Measurements from ENCODE around the gene MAGEA9.
A peak's percentile ranks its signal among the peaks of the same experiment; 100 is the strongest.

Gene MAGEA9

DNA sequence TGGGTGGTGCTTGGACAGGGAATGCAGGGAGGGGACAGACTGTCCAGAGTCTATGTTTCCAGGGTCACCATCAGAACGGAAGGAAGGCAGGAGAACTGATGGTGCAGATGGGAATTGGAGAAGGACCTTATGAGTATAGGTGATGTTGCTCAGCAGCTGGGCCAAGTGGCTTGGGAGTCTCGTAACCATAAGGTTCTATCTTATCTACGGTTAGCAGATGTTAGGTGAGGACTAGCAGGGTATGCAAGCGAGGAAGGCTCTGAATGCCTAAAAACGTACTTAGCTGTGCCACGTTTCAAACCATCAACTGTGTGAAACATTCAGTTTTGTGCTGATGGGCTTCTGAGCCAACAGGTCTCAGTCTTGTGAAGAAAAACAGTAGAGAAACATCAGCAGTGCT, 22.4 kb downstream of the MAGEA9 start:
- H3K4me3 ChIP-seq (ENCODE audit: low read depth, low read length) = no peak overlapping the region
- TF ChIP-seq, protein P1, sequence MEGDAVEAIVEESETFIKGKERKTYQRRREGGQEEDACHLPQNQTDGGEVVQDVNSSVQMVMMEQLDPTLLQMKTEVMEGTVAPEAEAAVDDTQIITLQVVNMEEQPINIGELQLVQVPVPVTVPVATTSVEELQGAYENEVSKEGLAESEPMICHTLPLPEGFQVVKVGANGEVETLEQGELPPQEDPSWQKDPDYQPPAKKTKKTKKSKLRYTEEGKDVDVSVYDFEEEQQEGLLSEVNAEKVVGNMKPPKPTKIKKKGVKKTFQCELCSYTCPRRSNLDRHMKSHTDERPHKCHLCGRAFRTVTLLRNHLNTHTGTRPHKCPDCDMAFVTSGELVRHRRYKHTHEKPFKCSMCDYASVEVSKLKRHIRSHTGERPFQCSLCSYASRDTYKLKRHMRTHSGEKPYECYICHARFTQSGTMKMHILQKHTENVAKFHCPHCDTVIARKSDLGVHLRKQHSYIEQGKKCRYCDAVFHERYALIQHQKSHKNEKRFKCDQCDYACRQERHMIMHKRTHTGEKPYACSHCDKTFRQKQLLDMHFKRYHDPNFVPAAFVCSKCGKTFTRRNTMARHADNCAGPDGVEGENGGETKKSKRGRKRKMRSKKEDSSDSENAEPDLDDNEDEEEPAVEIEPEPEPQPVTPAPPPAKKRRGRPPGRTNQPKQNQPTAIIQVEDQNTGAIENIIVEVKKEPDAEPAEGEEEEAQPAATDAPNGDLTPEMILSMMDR (IDR thresholded peaks at IDR 0.05; ENCODE audit: low read depth, low read length, missing control alignments) = no peak
- no peak for DNase-seq (ENCODE audit: low read depth)

DNA sequence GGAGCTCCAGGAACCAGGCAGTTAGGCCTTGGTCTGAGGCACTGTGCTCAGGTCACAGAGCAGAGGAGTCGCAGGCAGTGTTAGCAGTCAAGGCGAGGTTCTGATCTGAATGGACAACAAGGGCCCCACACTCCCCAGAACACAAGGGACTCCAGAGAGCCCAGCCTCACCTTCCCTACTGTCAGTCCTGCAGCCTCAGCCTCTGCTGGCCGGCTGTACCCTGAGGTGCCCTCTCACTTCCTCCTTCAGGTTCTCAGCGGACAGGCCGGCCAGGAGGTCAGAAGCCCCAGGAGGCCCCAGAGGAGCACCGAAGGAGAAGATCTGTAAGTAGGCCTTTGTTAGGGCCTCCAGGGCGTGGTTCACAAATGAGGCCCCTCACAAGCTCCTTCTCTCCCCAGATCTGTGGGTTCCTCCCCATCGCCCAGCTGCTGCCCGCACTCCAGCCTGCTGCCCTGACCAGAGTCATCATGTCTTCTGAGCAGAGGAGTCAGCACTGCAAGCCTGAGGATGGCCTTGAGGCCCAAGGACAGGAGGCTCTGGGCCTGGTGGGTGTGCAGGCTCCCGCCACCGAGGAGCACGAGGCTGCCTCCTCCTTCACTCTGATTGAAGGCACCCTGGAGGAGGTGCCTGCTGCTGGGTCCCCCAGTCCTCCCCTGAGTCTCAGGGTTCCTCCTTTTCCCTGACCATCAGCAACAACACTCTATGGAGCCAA, 26.2 kb downstream of the MAGEA9 start:
- H3K4me3 ChIP-seq (ENCODE audit: low read depth, low read length) = no peak overlapping the region
- TF ChIP-seq, protein P1 (IDR thresholded peaks at IDR 0.05; ENCODE audit: low read depth, low read length, missing control alignments) = no peak
- DNase-seq (ENCODE audit: low read depth) = no peak

DNA sequence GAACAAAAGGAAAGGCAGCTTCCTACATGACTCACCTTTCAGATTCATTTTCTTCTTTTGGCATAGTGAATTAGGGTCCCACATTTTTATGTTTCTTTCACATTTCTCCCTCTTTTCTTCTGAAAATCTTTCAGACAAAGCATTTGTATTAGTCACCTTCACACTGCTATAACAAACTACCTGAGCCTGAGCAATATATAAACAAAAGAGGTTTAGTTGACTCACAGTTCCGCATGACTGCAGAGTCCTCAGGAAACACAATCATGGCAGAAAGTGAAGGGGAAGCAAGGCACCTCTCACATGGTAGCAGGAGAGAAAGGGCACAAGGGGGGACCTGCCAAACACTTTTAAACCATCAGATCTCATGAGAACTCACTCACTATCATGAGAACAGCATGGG, 36.9 kb downstream of the MAGEA9 start:
- no peak for DNase-seq (ENCODE audit: low read depth)
- no peak overlapping the region for H3K4me3 ChIP-seq (ENCODE audit: low read depth, low read length)
- TF ChIP-seq, protein P1 (IDR thresholded peaks at IDR 0.05; ENCODE audit: low read depth, low read length, missing control alignments) = no peak

- H3K4me3 ChIP-seq (ENCODE audit: low read depth, low read length) = no peak overlapping the region
- no peak for DNase-seq (ENCODE audit: low read depth)
- TF ChIP-seq, protein P1 (IDR thresholded peaks at IDR 0.05; ENCODE audit: low read depth, low read length, missing control alignments) = no peak
Measured at GRCh38 chrX:149819371-149819770, 37.6 kb downstream of the MAGEA9 start.

DNA sequence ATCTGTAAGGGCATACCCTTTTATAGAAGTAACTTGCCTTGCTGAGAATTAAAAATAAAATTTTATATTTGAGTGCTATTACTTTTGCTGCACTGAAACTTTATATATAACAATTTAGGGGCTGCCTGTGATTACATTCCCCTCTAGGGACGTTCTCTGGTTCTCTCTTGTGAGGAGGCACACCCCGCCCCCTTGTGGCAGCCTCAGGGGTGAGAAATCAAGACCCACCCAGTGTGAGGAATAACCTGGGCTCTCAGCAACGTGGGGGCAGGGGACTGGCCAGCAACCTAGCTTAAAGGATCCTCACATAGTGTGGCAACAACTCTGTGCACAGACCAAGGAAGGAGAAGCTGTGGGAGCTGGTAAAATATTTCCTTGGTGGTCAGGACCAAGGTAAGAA, 43.7 kb downstream of the MAGEA9 start:
- H3K4me3 ChIP-seq (ENCODE audit: low read depth, low read length) = no peak overlapping the region
- TF ChIP-seq, protein P1 (IDR thresholded peaks at IDR 0.05; ENCODE audit: low read depth, low read length, missing control alignments) = peak; percentile 42
- no peak for DNase-seq (ENCODE audit: low read depth)

DNA sequence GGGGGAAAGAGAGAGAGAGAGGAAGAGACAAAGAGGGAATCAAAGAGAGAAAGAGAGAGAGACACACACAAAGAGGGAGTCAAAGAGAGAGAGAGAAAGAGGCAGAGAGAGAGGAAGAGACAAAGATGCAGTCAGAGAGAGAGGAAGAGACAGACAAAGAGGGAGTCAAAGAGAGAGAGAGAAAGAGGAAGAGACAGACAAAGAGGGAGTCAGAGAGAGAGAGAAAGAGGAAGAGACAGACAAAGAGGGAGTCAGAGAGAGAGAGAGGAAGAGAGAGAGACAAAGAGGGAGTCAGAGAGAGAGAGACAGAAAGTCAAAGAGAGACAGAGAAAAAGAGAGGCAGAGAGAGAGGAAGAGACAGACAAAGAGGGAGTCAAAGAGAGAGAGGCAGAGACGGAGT, 45.5 kb downstream of the MAGEA9 start:
- H3K4me3 ChIP-seq (ENCODE audit: low read depth, low read length) = no peak overlapping the region
- TF ChIP-seq, protein P1 (IDR thresholded peaks at IDR 0.05; ENCODE audit: low read depth, low read length, missing control alignments) = no peak
- DNase-seq (ENCODE audit: low read depth) = no peak

DNA sequence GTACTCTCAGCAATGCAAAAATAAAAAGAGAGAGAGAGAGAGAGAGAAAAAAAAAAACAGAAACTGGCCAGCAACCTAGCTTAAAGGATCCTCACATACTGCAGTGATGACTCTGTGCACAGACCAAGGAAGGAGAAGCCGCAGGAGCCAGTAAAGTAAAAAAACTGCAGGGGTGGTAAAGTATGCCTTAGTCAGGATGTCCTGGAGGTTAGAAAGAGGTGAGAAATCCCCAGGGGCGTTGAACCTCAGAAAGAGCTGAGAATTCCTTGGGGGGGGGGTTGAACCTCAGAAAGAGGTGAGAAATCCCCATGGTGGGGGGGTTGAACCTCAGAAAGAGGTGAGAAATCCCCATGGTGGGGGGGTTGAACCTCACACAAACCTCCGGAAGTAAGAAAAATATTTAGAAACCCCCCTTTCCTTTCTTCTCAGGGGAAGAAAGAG, 48.0 kb downstream of the MAGEA9 start:
- peak; percentile 7 for DNase-seq (ENCODE audit: low read depth)
- peak overlapping the region; percentile 41; the same call in 1 of the 2 replicates for H3K4me3 ChIP-seq (ENCODE audit: low read depth, low read length)
- TF ChIP-seq, protein P1 (IDR thresholded peaks at IDR 0.05; ENCODE audit: low read depth, low read length, missing control alignments) = no peak

All from GM12864 (cell line).